ENCODE results near the gene LMBRD1. TPM values are rescaled to one million over a fixed set of nuclear protein-coding genes. Genes with fewer than 3 reads are reported as not detected.

LMBRD1 gene
- total and polyA plus RNA-seq, 2 of the 8 experiments (the other 6 are each of a cell fraction or from before 2014, with no cell fraction given): 9.1 to 16.8 TPM

GRCh38 chr6:69846312-69846711, 49.5 kb upstream of the LMBRD1 start:
- no peak overlapping the region for H3K9ac ChIP-seq (replicated peaks in 1 of 4; ENCODE audit: extremely low read depth in 1 of 4, low read depth in 3 of 4, low read length in 3 of 4)
- H2BK120ac ChIP-seq (replicated peaks; ENCODE audit: low read depth, low read length): no peak overlapping the region
- no peak overlapping the region for H3K56ac ChIP-seq (replicated peaks; ENCODE audit: insufficient read length, low read depth, low read length)
- H4K8ac ChIP-seq (ENCODE audit: extremely low read depth, insufficient read depth, low read length): no peak overlapping the region
- POLR2A ChIA-PET (ENCODE audit: partially characterized antibody): no interaction called here
- no peak overlapping the region for H2BK5ac ChIP-seq (ENCODE audit: low read depth, low read length)
- no peak overlapping the region for H2AK5ac ChIP-seq (ENCODE audit: low read depth, low read length)
- H3K9me3 ChIP-seq (ENCODE audit: insufficient read depth in 2 of 2, low read depth in 1 of 2, low read length in 1 of 2): no peaks in the 10 kb centered on the region
- TF ChIP-seq CHD1 (IDR thresholded peaks at IDR 0.05; ENCODE audit: low read depth, low read length) (no peak), JUND (IDR thresholded peaks at IDR 0.05; ENCODE audit: low read length) (no peak), CEBPB (IDR thresholded peaks at IDR 0.05; ENCODE audit: low read depth, low read length) (no peak), POU5F1 (IDR thresholded peaks at IDR 0.05; ENCODE audit: low read depth, low read length) (no peak), PHF8 (conservative IDR thresholded peaks at IDR 0.05; ENCODE audit: low read depth, low read length) (no peak), POLR2A (IDR thresholded peaks at IDR 0.05; ENCODE audit: control extremely low read depth in 1 of 2, low read depth in 2 of 2, low read length in 2 of 2) (no peak), YY1 (IDR thresholded peaks at IDR 0.05; ENCODE audit: low read depth, low read length) (no peak)
- H3K14ac ChIP-seq (ENCODE audit: insufficient read length): no peak overlapping the region
- no peak overlapping the region for H2AFZ ChIP-seq (ENCODE audit: low read length)
- H3K4ac ChIP-seq (replicated peaks; ENCODE audit: insufficient read length, low read depth, low read length): no peak overlapping the region
- H3K27me3 ChIP-seq (replicated peaks in 1 of 4; ENCODE audit: control insufficient read depth in 3 of 4, extremely low read depth in 1 of 4, insufficient read depth in 3 of 4, low read length in 3 of 4): no peaks in the 10 kb centered on the region
- no peak overlapping the region for H2BK12ac ChIP-seq (ENCODE audit: low read depth, low read length)
- no peaks in the 10 kb centered on the region for H3K79me1 ChIP-seq (ENCODE audit: low read depth, low read length)
- no peaks in the 10 kb centered on the region for H3K36me3 ChIP-seq (ENCODE audit: control insufficient read depth in 2 of 4, insufficient read depth in 4 of 4, low read length in 3 of 4)
- no peak overlapping the region for H3K18ac ChIP-seq (ENCODE audit: extremely low read depth, low read length)
- DNase-seq (ENCODE audit: low read depth in 1 of 2, low spot score in 2 of 2): no peak
- no peak overlapping the region for H4K5ac ChIP-seq (ENCODE audit: insufficient read length, low read depth, low read length)
- no peaks in the 10 kb centered on the region for H3K23me2 ChIP-seq (ENCODE audit: low read depth, low read length)
- CTCF ChIA-PET (ENCODE audit: partially characterized antibody): interaction anchor here (1.1 to 2.5 kb wide), 2 partner anchors 11 to 261 kb away, joined by 3 to 9 read pairs; no protein-coding TSS in a partner anchor
- H4K91ac ChIP-seq (replicated peaks; ENCODE audit: insufficient read length, low read length): no peak overlapping the region
- no peak overlapping the region for H3K4me3 ChIP-seq (ENCODE audit: extremely low read depth in 1 of 4, insufficient read depth in 2 of 4, low read depth in 3 of 4, low read length in 4 of 4)
- H3K23ac ChIP-seq (ENCODE audit: insufficient read length): no peak overlapping the region
- no peak overlapping the region for H2BK15ac ChIP-seq (ENCODE audit: low read length)
- no peaks in the 10 kb centered on the region for H3K79me2 ChIP-seq (ENCODE audit: control insufficient read depth in 1 of 2, insufficient read depth in 2 of 2, low read length in 2 of 2)
- H4K20me1 ChIP-seq (replicated peaks in 1 of 2; ENCODE audit: control insufficient read depth in 1 of 2, insufficient read depth in 2 of 2, low read length in 2 of 2): no peaks in the 10 kb centered on the region
- no peak for FAIRE-seq
- no peak overlapping the region for H2BK20ac ChIP-seq (ENCODE audit: low read length)
- H3K4me2 ChIP-seq (ENCODE audit: insufficient read depth in 1 of 2, low read depth in 2 of 2, low read length in 2 of 2): no peak overlapping the region
- 97% methylated on average over 2 of the region's 2 CpGs; no CpG with 5 or more reads in 1 of the 2 experiments for WGBS, 2 experiments (ENCODE audit: extremely low coverage in 1 of 2, insufficient coverage in 1 of 2, insufficient read length in 1 of 2, insufficient replicate concordance in 2 of 2, low coverage in 1 of 2, low lambda C conversion rate in 2 of 2, missing lambda C conversion rate in 1 of 2)
- H3K27ac ChIP-seq (ENCODE audit: low read depth, low read length): no peak overlapping the region
- H3K4me1 ChIP-seq (replicated peaks in 1 of 4; ENCODE audit: control insufficient read depth in 3 of 4, insufficient read depth in 4 of 4, low read length in 3 of 4): no peaks in the 10 kb centered on the region
